Right cardiac atrium (tissue), 5 donors: ENCODE data around the gene PGGT1B. TPM values are rescaled to one million over a fixed set of nuclear protein-coding genes. Genes with fewer than 3 reads are reported as not detected.

Experiments used
- ATAC-seq, 2 donors: fragments of 200-7000 bp; cut with Tn5 transposase; one replicate each; pipeline versions ENCODE4 v1.8.0 to v1.9.1; 2020; ENCODE audit warnings: moderate library complexity in 2 of 2, mild to moderate bottlenecking in 1 of 2
- DNase-seq, 3 donors: peaks; one replicate each; pipeline ENCODE4 v3.0.0-alpha.2; 2020
- H3K27ac ChIP-seq: one replicate; pipeline ENCODE4 v1.5.1; 2013; ENCODE audit warnings: mild to moderate bottlenecking, low read length, control low read depth, moderate library complexity
- H3K27me3 ChIP-seq: one replicate; pipeline ENCODE4 v1.6.1; 2013; ENCODE audit not compliant: control insufficient read depth, insufficient read depth
- H3K4me1 ChIP-seq: one replicate; pipeline ENCODE4 v1.6.1; 2013; ENCODE audit warnings: low read length; ENCODE audit not compliant: control insufficient read depth, insufficient read depth
- H3K4me3 ChIP-seq: one replicate; pipeline ENCODE4 v1.5.1; 2013; ENCODE audit warnings: low read length, control low read depth
- H3K9me3 ChIP-seq: one replicate; pipeline ENCODE4 v1.6.1; 2013; ENCODE audit warnings: low read length; ENCODE audit not compliant: control insufficient read depth
- WGBS: extraction: QIAGEN DNeasy Blood & Tissue Kit; methylation state at CpG from one replicate; pipeline ENCODE4 v1.1.7; 2013; 5-methylcytosine and 5-hydroxymethylcytosine counted together
- intact Hi-C, 4 donors: fragments of 100-400 bp; cut with DNase I; formaldehyde crosslinking; loops; one replicate each; pipeline versions ENCODE4 v1.11.0 to v1.14.0; 2022 to 2023
- polyA plus RNA-seq: library from polyadenylated mRNA; stranded (reverse); fragments of 200-250 nt; gene quantifications from one replicate; pipeline ENCODE4 v1.2.3, GENCODE V29; 2013
- total RNA-seq, 4 donors: library from RNA; stranded (reverse); fragmentation: NEBNext Ultra II Directional; extraction: Animal tissue kit (Norgen Biotek cat#: 25700); gene quantifications; one replicate each; pipeline ENCODE4 v1.2.1, GENCODE V29; 2021
- donor health status: healthy with polysubstance abuse.
- donor health status: DM: no; HTN: yes; CAD: no.
- donor health status: DM: no; HTN: no; CAD: no.
- donor health status: DM: no; HTN: yes; CAD: no; lungs with severe emphysema.
- donor health status: DM: yes; HTN: yes; CAD: no.

The PGGT1B gene
- total and polyA plus RNA-seq, 5 donors, result 3.1 to 30.9 (median 27.3) TPM

GRCh38 chr5:115209279-115209678 lies 53.4 kb downstream of the PGGT1B start:
- Histone ChIP-seq H3K27ac (no peak overlapping the region), H3K27me3 (no peaks in the 10 kb centered on the region), H3K9me3 (no peaks in the 10 kb centered on the region), H3K4me1 (no peaks in the 10 kb centered on the region), H3K4me3 (no peak overlapping the region)
- intact Hi-C loops, result no loop called here
- 64% methylated on average over 3 of the region's 3 CpGs for WGBS
- ATAC-seq (peak; percentile 63 to 80), DNase-seq (no peak)

DNA sequence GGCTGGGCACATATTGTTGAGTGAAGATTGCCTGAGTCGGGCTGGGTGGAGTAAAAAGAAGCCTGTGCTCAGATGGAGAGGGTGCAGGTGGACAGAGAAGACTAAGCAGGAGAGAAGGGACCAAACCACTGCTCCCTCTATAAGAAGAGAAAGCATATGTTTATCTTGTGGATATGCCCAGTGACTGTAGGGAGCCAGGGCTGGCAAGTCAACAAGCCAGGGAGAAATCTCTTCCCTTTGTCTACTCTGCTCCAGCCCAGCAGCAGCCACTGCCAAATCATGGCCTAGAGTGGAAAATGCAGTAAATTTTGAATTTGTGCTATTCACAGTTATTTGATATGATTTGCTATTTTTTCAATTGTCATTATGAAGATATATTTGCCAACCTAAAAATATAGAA lies 59.7 kb downstream of the PGGT1B start:
- H3K9me3 ChIP-seq, result no peaks in the 10 kb centered on the region
- WGBS, result 86% methylated on average over 1 of the region's 1 CpG
- H3K27me3 ChIP-seq, result no peaks in the 10 kb centered on the region
- no peaks in the 10 kb centered on the region for H3K4me1 ChIP-seq
- H3K4me3 ChIP-seq, result no peak overlapping the region
- no peak overlapping the region for H3K27ac ChIP-seq
- ATAC-seq (no peak), DNase-seq (no peak)
- intact Hi-C loops, result no loop called here

- H3K27me3 ChIP-seq, result no peaks in the 10 kb centered on the region
Observed at GRCh38 chr5:115196161-115196560, 66.5 kb downstream of the PGGT1B start.

DNA sequence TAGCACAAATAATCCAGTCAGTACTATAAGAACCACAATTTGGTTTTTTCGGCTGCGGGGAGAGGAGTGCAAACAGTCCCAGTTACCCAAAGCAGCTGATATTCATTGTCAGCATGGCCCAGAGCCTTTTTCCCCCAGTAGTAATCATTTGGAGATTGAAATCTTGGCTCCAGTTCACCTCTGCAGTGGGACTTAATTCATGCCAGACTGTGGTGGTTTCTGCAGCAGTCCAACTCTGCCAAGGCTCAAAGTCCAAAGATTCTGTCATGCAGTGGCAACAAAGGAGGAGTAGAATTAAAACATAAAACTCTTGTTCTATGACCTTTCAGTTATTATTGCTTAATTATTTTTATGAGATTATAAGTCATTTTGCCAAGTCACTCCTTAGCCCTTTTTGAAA lies 68.0 kb downstream of the PGGT1B start:
- Histone ChIP-seq H3K27me3 (no peaks in the 10 kb centered on the region), H3K4me1 (no peaks in the 10 kb centered on the region), H3K9me3 (no peaks in the 10 kb centered on the region), H3K27ac (no peak overlapping the region), H3K4me3 (no peak overlapping the region)
- ATAC-seq (no peak), DNase-seq (no peak)
- 91% methylated on average over 2 of the region's 2 CpGs for WGBS
- intact Hi-C loops, result no loop called here

More at GRCh38 chr5:115196161-115196560, 66.5 kb downstream of the PGGT1B start:
- ATAC-seq (no peak), DNase-seq (no peak)
- intact Hi-C loops, result no loop called here
- 75% methylated on average over 3 of the region's 3 CpGs for WGBS
- no peak overlapping the region for H3K4me3 ChIP-seq
- H3K27ac ChIP-seq, result no peak overlapping the region
- no peaks in the 10 kb centered on the region for H3K9me3 ChIP-seq
- H3K4me1 ChIP-seq, result no peaks in the 10 kb centered on the region

GRCh38 chr5:115193295-115193694 lies 69.4 kb downstream of the PGGT1B start:
- no peak overlapping the region for H3K27ac ChIP-seq
- H3K27me3 ChIP-seq, result no peaks in the 10 kb centered on the region
- no peaks in the 10 kb centered on the region for H3K9me3 ChIP-seq
- intact Hi-C loops, result no loop called here
- H3K4me3 ChIP-seq, result no peak overlapping the region
- no peak for DNase-seq
- H3K4me1 ChIP-seq, result no peaks in the 10 kb centered on the region
- no peak for ATAC-seq

- ATAC-seq (no peak), DNase-seq (no peak)
- intact Hi-C loops, result no loop called here
- Histone ChIP-seq H3K4me3 (no peak overlapping the region), H3K27me3 (no peaks in the 10 kb centered on the region), H3K27ac (no peak overlapping the region), H3K4me1 (no peaks in the 10 kb centered on the region), H3K9me3 (no peaks in the 10 kb centered on the region)
- 99% methylated on average over 1 of the region's 1 CpG for WGBS
Observed at GRCh38 chr5:115192098-115192497, 70.6 kb downstream of the PGGT1B start.

GRCh38 chr5:115191474-115192031 lies 71.1 kb downstream of the PGGT1B start:
- Histone ChIP-seq H3K9me3 (no peaks in the 10 kb centered on the region), H3K4me3 (no peak overlapping the region), H3K27me3 (no peaks in the 10 kb centered on the region), H3K4me1 (no peaks in the 10 kb centered on the region), H3K27ac (no peak overlapping the region)
- no peak for DNase-seq
- ATAC-seq, result no peak
- 79% methylated on average over 8 of the region's 8 CpGs for WGBS
- intact Hi-C loops, result no loop called here

DNA sequence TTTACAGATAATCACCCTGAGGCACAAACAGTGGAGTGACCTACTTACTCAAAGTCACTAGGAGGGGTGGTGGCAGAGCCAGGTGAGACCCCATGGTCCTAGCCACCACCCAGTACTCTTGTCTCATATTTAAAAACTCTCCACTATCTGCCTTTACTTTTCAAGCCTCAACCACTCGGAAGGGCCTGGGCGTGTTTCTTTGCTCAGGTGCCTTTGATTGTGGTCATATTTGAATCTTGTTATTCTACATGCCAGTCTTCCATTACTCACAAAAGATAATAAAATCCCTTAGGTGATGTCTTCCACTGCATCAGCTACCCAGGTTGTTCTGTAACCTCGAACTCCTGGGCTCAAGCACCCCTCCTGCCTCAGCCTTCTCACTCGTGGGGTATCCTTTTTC lies 72.3 kb downstream of the PGGT1B start:
- H3K27me3 ChIP-seq, result no peaks in the 10 kb centered on the region
- intact Hi-C loops, result no loop called here
- H3K4me1 ChIP-seq, result no peaks in the 10 kb centered on the region
- H3K4me3 ChIP-seq, result no peak overlapping the region
- no peak for DNase-seq
- no peaks in the 10 kb centered on the region for H3K9me3 ChIP-seq
- no peak for ATAC-seq
- 75% methylated on average over 4 of the region's 4 CpGs for WGBS
- no peak overlapping the region for H3K27ac ChIP-seq

DNA sequence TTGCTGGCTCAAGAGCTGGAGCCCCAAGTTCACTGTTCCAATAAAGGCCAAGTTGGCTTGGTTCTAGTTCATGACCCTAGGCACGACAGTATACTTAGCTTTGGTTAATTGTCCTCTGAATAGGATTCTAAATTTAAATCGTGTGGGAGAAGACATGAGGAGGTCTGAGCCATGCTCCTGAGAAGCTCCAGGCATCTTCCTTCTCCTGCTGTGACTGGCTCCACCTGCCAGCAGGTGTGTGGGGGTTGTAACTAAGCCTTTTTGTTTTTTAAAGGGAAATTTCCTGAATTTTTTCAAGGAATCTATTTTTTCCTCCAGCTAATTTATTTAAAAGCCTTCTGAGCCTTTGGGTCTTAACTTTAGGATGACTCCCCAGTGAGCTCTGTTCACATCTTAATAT lies 72.8 kb downstream of the PGGT1B start:
- ATAC-seq, result no peak
- DNase-seq, result no peak
- Histone ChIP-seq H3K4me3 (no peak overlapping the region), H3K27me3 (no peaks in the 10 kb centered on the region), H3K4me1 (no peaks in the 10 kb centered on the region), H3K27ac (no peak overlapping the region), H3K9me3 (no peaks in the 10 kb centered on the region)
- intact Hi-C loops, result no loop called here
- WGBS, result 34% methylated on average over 2 of the region's 2 CpGs

DNA sequence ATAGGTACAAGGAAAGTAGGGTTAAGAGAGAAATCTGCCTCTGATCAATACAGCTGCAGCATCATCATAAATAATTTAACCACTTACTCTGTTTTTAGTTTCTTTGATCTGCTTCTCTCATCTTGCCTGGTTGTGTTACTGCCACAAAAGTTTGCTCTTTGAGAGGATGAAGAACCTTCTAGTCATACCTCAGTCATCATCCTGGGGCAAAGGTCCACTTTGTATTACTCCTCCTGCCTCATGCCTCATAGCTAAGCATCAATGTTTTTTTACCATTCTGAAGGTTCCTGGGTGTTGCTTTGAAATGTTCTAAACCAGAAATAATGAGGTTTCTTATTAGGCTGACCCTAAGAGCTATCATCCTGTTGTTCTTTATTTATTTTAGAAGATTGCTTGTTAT lies 75.9 kb downstream of the PGGT1B start:
- Histone ChIP-seq H3K4me1 (no peaks in the 10 kb centered on the region), H3K27ac (no peak overlapping the region), H3K9me3 (no peaks in the 10 kb centered on the region), H3K27me3 (peaks cover 3% of the 10 kb centered on the region), H3K4me3 (no peak overlapping the region)
- intact Hi-C loops, result no loop called here
- no peak for DNase-seq
- no peak for ATAC-seq

DNA sequence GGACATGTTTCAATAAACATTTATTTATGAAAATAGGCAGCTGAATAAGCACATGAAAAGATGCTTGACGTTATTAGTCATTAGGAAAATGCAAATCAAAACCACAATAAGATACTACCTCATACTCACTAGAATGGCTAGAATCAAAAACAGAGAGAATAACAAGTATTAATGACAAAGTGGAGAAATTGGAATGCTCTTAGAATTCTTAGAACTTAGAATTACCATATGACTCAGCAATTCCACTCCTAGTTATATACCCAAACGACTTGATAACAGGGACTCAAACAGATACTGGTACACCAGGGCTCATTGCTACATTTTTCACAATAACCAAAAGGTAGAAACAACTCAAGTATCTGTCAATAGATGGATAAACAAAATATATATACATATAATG lies 77.9 kb downstream of the PGGT1B start:
- Histone ChIP-seq H3K27me3 (peaks cover 5% of the 10 kb centered on the region), H3K4me3 (no peak overlapping the region), H3K4me1 (no peaks in the 10 kb centered on the region), H3K27ac (no peak overlapping the region), H3K9me3 (no peaks in the 10 kb centered on the region)
- intact Hi-C loops, result no loop called here
- no peak for DNase-seq
- ATAC-seq, result no peak
- WGBS, result 71% methylated on average over 2 of the region's 2 CpGs

- intact Hi-C loops, result no loop called here
- ATAC-seq, result no peak
Observed at GRCh38 chr5:115181757-115182156, 80.9 kb downstream of the PGGT1B start.

More at GRCh38 chr5:115181757-115182156, 80.9 kb downstream of the PGGT1B start:
- H3K27me3 ChIP-seq, result peaks cover 5% of the 10 kb centered on the region
- H3K9me3 ChIP-seq, result no peaks in the 10 kb centered on the region
- no peak for DNase-seq
- H3K4me1 ChIP-seq, result no peaks in the 10 kb centered on the region
- H3K4me3 ChIP-seq, result no peak overlapping the region
- H3K27ac ChIP-seq, result no peak overlapping the region
